Measurements from ENCODE around the gene EPG5.
"Not testable (repeated sequence)": the region's sequence is repeated elsewhere in the genome, so short reads cannot be mapped to it uniquely, and the experiment has no call there.

GRCh38 chr18:45818765-45819164 lies 148.4 kb downstream of the EPG5 start:
- TF ChIP-seq POLR2AphosphoS5 (IDR thresholded peaks at IDR 0.05; ENCODE audit: insufficient read depth, low read depth, low read length); EZH2 (IDR thresholded peaks at IDR 0.05; ENCODE audit: borderline replicate concordance, low read depth, low read length, severe bottlenecking); CTCF (IDR thresholded peaks at IDR 0.05; ENCODE audit: extremely low read depth in 1 of 2, insufficient read depth in 1 of 2, low read depth in 1 of 2, low read length in 2 of 2); JUN (IDR thresholded peaks at IDR 0.05; ENCODE audit: borderline replicate concordance, insufficient read depth, insufficient read length, low read depth); GATA2 (IDR thresholded peaks at IDR 0.05; ENCODE audit: insufficient read depth, insufficient read length, low read depth, low read length): not testable (repeated sequence)
